LNCaP clone FGC (cell line): ENCODE data around the gene GPAM.
"Not testable (repeated sequence)": the region's sequence is repeated elsewhere in the genome, so short reads cannot be mapped to it uniquely, and the experiment has no call there.

ENCODE experiments used
- DNase-seq: peaks from one replicate; pipeline ENCODE4 v3.0.0-alpha.2; 2011; ENCODE audit warnings: low read depth
- H3K4me3 ChIP-seq: 2 replicates; pipeline ENCODE4 v1.5.1; 2011; ENCODE audit warnings: mild to moderate bottlenecking, low read depth, low read length, control low read depth
- TF ChIP-seq, protein P1 (sequence below): IDR thresholded peaks from 2 replicates; pipeline ENCODE4 v1.5.1; 2012; ENCODE audit warnings: mild to moderate bottlenecking; ENCODE audit not compliant: control insufficient read depth, insufficient read depth; ENCODE audit errors: extremely low read depth

Gene GPAM

GRCh38 chr10:112229096-112229495 is 45.5 kb upstream of the GPAM start:
- TF ChIP-seq, protein P1, sequence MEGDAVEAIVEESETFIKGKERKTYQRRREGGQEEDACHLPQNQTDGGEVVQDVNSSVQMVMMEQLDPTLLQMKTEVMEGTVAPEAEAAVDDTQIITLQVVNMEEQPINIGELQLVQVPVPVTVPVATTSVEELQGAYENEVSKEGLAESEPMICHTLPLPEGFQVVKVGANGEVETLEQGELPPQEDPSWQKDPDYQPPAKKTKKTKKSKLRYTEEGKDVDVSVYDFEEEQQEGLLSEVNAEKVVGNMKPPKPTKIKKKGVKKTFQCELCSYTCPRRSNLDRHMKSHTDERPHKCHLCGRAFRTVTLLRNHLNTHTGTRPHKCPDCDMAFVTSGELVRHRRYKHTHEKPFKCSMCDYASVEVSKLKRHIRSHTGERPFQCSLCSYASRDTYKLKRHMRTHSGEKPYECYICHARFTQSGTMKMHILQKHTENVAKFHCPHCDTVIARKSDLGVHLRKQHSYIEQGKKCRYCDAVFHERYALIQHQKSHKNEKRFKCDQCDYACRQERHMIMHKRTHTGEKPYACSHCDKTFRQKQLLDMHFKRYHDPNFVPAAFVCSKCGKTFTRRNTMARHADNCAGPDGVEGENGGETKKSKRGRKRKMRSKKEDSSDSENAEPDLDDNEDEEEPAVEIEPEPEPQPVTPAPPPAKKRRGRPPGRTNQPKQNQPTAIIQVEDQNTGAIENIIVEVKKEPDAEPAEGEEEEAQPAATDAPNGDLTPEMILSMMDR, result no peak
- DNase-seq, result no peak
- no peak overlapping the region for H3K4me3 ChIP-seq

GRCh38 chr10:112228366-112229088 is 45.0 kb upstream of the GPAM start:
- not testable (repeated sequence) for H3K4me3 ChIP-seq, DNase-seq

DNA sequence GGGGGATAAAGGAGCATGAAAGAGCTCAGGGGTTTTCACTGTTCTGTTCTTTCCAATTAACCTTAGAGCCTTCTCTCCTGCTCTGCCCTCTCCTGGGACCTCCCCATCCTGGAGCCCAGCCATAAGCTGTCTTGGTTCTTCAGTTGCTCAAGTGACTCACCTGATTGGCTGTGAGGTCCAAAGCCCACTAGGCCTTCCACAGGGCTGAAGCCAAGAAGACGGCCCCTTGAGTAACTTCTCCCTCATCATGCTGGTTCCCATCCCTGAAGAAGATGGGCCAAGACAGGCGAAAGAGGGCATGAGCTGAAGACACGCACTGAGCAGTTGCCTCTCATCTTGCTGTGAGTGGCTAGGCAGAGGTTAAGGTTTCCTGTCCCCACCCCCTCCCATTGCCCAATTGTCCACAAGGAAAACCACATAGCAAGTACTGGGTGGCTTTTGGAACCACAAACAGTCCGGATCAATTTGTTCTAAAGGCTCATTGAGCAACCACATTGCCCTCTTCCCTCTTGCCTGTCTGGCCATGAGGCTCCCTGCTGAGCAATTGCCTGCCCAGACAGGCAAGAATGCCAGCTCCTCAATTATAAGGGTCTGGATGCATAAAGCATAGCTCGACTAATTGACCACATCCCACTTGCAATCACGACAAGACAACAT is 43.9 kb upstream of the GPAM start:
- TF ChIP-seq, protein P1, result no peak
- no peak overlapping the region for H3K4me3 ChIP-seq
- no peak for DNase-seq

GRCh38 chr10:112226439-112227248 is 43.1 kb upstream of the GPAM start:
- TF ChIP-seq, protein P1, result no peak
- DNase-seq, result no peak
- H3K4me3 ChIP-seq, result no peak overlapping the region

- TF ChIP-seq, protein P1, result no peak
- no peak overlapping the region for H3K4me3 ChIP-seq
Measured at GRCh38 chr10:112225771-112226438, 42.3 kb upstream of the GPAM start.

DNA sequence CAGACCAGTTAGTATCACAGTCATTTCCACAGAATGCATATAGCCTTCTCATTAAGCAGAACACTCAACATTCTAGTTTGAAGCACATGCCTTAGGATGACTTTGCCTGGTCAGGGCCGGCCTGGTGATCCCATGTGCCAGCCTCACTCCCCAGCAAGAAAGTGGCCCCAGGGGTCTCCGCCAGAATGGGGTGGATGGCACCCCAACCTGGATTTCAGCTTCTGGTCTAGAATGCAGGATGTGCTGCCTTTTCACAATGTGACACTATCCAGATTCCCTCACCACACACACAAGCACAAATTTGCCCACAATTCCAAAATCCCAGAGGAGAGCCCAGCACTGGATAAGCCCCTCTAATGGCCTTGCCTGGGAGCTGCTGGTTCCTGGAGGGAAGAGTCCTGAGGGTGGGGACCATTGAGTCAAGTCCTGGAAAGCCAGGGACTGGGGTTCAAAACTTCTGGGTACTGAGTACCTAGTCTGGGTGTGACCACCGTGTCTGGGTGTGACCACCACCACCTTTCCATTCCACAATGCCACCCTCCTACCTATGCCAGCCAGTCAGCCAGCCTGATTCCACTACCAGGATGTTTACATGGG is 41.5 kb upstream of the GPAM start:
- TF ChIP-seq, protein P1, result no peak
- DNase-seq, result no peak

More at GRCh38 chr10:112225771-112226438, 42.3 kb upstream of the GPAM start:
- DNase-seq, result no peak

More for the DNA sequence above, 41.5 kb upstream of the GPAM start:
- H3K4me3 ChIP-seq, result no peak overlapping the region
